HG03064 (cell line): ENCODE data around the gene SLC9A9.

Experiments used
- ATAC-seq: cut with Tn5 transposase; IDR thresholded peaks from one replicate; pipeline ENCODE4 v1.9.1; 2021; ENCODE audit warnings: low read depth; ENCODE audit not compliant: unreplicated experiment

SLC9A9 gene

GRCh38 chr3:143764840-143765239 lies 83.4 kb downstream of the SLC9A9 start:
- no peak for ATAC-seq

GRCh38 chr3:143763564-143764162 lies 84.6 kb downstream of the SLC9A9 start:
- no peak for ATAC-seq

- ATAC-seq, result no peak
Measured at GRCh38 chr3:143757691-143758090, 90.6 kb downstream of the SLC9A9 start.

GRCh38 chr3:143755978-143756377 lies 92.3 kb downstream of the SLC9A9 start:
- ATAC-seq, result no peak

GRCh38 chr3:143754090-143754489 lies 94.2 kb downstream of the SLC9A9 start:
- no peak for ATAC-seq

- no peak for ATAC-seq
Measured at GRCh38 chr3:143753456-143753855, 94.8 kb downstream of the SLC9A9 start.

GRCh38 chr3:143753006-143753405 lies 95.3 kb downstream of the SLC9A9 start:
- no peak for ATAC-seq

GRCh38 chr3:143751643-143752178 lies 96.6 kb downstream of the SLC9A9 start:
- ATAC-seq, result no peak

GRCh38 chr3:143750841-143751240 lies 97.4 kb downstream of the SLC9A9 start:
- ATAC-seq, result no peak

- ATAC-seq, result no peak
Measured at GRCh38 chr3:143749926-143750325, 98.3 kb downstream of the SLC9A9 start.

- ATAC-seq, result no peak
Measured at GRCh38 chr3:143737065-143737464, 111.2 kb downstream of the SLC9A9 start.

- no peak for ATAC-seq
Measured at GRCh38 chr3:143736205-143736997, 111.9 kb downstream of the SLC9A9 start.

GRCh38 chr3:143731776-143732175 lies 116.5 kb downstream of the SLC9A9 start:
- no peak for ATAC-seq

- ATAC-seq, result no peak
Measured at GRCh38 chr3:143731320-143731719, 116.9 kb downstream of the SLC9A9 start.

GRCh38 chr3:143727391-143727790 lies 120.9 kb downstream of the SLC9A9 start:
- no peak for ATAC-seq

GRCh38 chr3:143726727-143727126 lies 121.5 kb downstream of the SLC9A9 start:
- no peak for ATAC-seq

- ATAC-seq, result no peak
Measured at GRCh38 chr3:143720381-143720780, 127.9 kb downstream of the SLC9A9 start.

GRCh38 chr3:143718463-143718862 lies 129.8 kb downstream of the SLC9A9 start:
- ATAC-seq, result no peak

- ATAC-seq, result no peak
Measured at GRCh38 chr3:143716731-143717130, 131.5 kb downstream of the SLC9A9 start.

- no peak for ATAC-seq
Measured at GRCh38 chr3:143712522-143712921, 135.7 kb downstream of the SLC9A9 start.

GRCh38 chr3:143707848-143708247 lies 140.4 kb downstream of the SLC9A9 start:
- ATAC-seq, result no peak

GRCh38 chr3:143700431-143700975 lies 147.8 kb downstream of the SLC9A9 start:
- no peak for ATAC-seq
